HepG2 (cell line): ENCODE measurements around the gene IQGAP3. TPM values are rescaled to one million over a fixed set of nuclear protein-coding genes. Genes with fewer than 3 reads are reported as not detected.
A peak's percentile ranks its signal among the peaks of the same experiment; 100 is the strongest.

Source experiments
- ARHGAP35 ChIP-seq: sonication (generic); formaldehyde crosslinking; IDR thresholded peaks from 2 replicates; pipeline ENCODE4 v1.9.0; 2022; ENCODE audit warnings: mild to moderate bottlenecking, inconsistent platforms, moderate library complexity, missing genetic modification reagents, borderline replicate concordance
- ELF1 ChIP-seq: sonication (generic); formaldehyde crosslinking; IDR thresholded peaks from 2 replicates; pipeline ENCODE4 v1.4.0; 2020; ENCODE audit warnings: missing genetic modification reagents
- FOXJ3 ChIP-seq: sonication (generic); formaldehyde crosslinking; IDR thresholded peaks from 2 replicates; pipeline ENCODE4 v1.4.0; 2020; ENCODE audit warnings: missing genetic modification reagents, mild to moderate bottlenecking, borderline replicate concordance
- KLF13 ChIP-seq: sonication (generic); formaldehyde crosslinking; IDR thresholded peaks from 2 replicates; pipeline ENCODE4 v1.4.0; 2020; ENCODE audit warnings: mild to moderate bottlenecking, missing genetic modification reagents
- LCORL ChIP-seq, 2 experiments: fragments of 450-650 bp in 1 of 2; sonication (generic) in 1 of 2; formaldehyde crosslinking in 1 of 2; IDR thresholded peaks; 2 replicates each; pipeline versions ENCODE4 v1.5.0 to v1.6.1; 2017 to 2020; ENCODE audit warnings: antibody characterized with exemption in 1 of 2, missing genetic modification reagents in 1 of 2
- NFIC ChIP-seq: IDR thresholded peaks from 2 replicates; pipeline ENCODE4 v1.6.1; 2012; ENCODE audit warnings: mild to moderate bottlenecking, low read length, inconsistent platforms
- RAD51 ChIP-seq: fragments of 450-650 bp; IDR thresholded peaks from 2 replicates; pipeline ENCODE4 v1.6.1; 2016; ENCODE audit warnings: borderline replicate concordance
- SNAI1 ChIP-seq: sonication (generic); formaldehyde crosslinking; IDR thresholded peaks from 2 replicates; pipeline ENCODE4 v1.5.0; 2020; ENCODE audit warnings: mild to moderate bottlenecking, missing genetic modification reagents, borderline replicate concordance
- SUZ12 ChIP-seq: fragments of 150-350 bp; IDR thresholded peaks from 2 replicates; pipeline ENCODE4 v1.6.1; 2014; ENCODE audit warnings: low read depth, low read length
- TCF7L2 ChIP-seq: IDR thresholded peaks from 2 replicates; pipeline ENCODE4 v1.6.1; 2011; ENCODE audit warnings: mild to moderate bottlenecking, low read depth, low read length, moderate library complexity
- TEAD2 ChIP-seq: sonication (generic); formaldehyde crosslinking; IDR thresholded peaks from 2 replicates; pipeline ENCODE4 v1.9.0; 2021; ENCODE audit warnings: missing genetic modification reagents
- U2AF2 ChIP-seq: fragments of 200-400 bp; formaldehyde crosslinking; IDR thresholded peaks from 2 replicates; pipeline ENCODE4 v1.6.1; 2017; ENCODE audit warnings: low read depth, mild to moderate bottlenecking, low read length
- XBP1 ChIP-seq: sonication (generic); formaldehyde crosslinking; IDR thresholded peaks from 2 replicates; pipeline ENCODE4 v1.5.0; 2020; ENCODE audit warnings: missing genetic modification reagents
- YEATS2 ChIP-seq: sonication (generic); formaldehyde crosslinking; IDR thresholded peaks from 2 replicates; pipeline ENCODE4 v1.4.0; 2020; ENCODE audit warnings: missing genetic modification reagents, borderline replicate concordance
- ZFP62 ChIP-seq: sonication (generic); formaldehyde crosslinking; IDR thresholded peaks from 2 replicates; pipeline ENCODE4 v1.4.0; 2020; ENCODE audit warnings: missing genetic modification reagents
- ZNF230 ChIP-seq: sonication (generic); formaldehyde crosslinking; IDR thresholded peaks from 2 replicates; pipeline ENCODE4 v1.4.0; 2020; ENCODE audit warnings: mild to moderate bottlenecking, missing genetic modification reagents
- ZNF337 ChIP-seq: sonication (generic); formaldehyde crosslinking; IDR thresholded peaks from 2 replicates; pipeline ENCODE4 v1.5.1; 2020; ENCODE audit warnings: missing genetic modification reagents, low read depth, mild to moderate bottlenecking, borderline replicate concordance
- ZNF432 ChIP-seq: sonication (generic); formaldehyde crosslinking; IDR thresholded peaks from 2 replicates; pipeline ENCODE4 v1.5.0; 2020; ENCODE audit warnings: missing genetic modification reagents, mild to moderate bottlenecking, borderline replicate concordance
- ZNF619 ChIP-seq: sonication (generic); formaldehyde crosslinking; IDR thresholded peaks from 2 replicates; pipeline ENCODE4 v1.4.0; 2020; ENCODE audit warnings: mild to moderate bottlenecking, missing genetic modification reagents
- ZNF644 ChIP-seq: IDR thresholded peaks from 2 replicates; pipeline ENCODE4 v1.6.1; 2016; ENCODE audit warnings: low read depth
- ZNF7 ChIP-seq: IDR thresholded peaks from 2 replicates; pipeline ENCODE4 v1.6.1; 2016; ENCODE audit warnings: missing biosample characterization, missing genetic modification reagents
- polyA plus RNA-seq, 8 experiments: library from polyadenylated mRNA; depleted of rRNA in 3 of 8; stranded (reverse) in 7 of 8; unstranded in 1 of 8; fragments of >200 nt; fragmentation: Illumina TruSeq in 4 of 8; extraction: Trizol in 4 of 8; gene quantifications; 2 replicates each; pipeline versions ENCODE4 v1.2.1 to v1.2.3, GENCODE V29; 2011 to 2016; ENCODE audit warnings: low read depth in 4 of 8, missing spikeins in 1 of 8, mixed read lengths in 1 of 8; ENCODE audit not compliant: insufficient read depth in 1 of 8
- total RNA-seq, 5 experiments: library from RNA; depleted of rRNA; stranded (reverse); fragments of >200 nt; fragmentation: Illumina TruSeq; extraction: Trizol; gene quantifications; 2 replicates each; pipeline ENCODE4 v1.2.3, GENCODE V29; 2016; ENCODE audit warnings: low read depth in 1 of 5
- TF ChIP-seq, protein P1 (sequence below): sonication (generic); formaldehyde crosslinking; IDR thresholded peaks from 2 replicates; pipeline ENCODE4 v1.9.0; 2021; ENCODE audit warnings: missing genetic modification reagents, borderline replicate concordance
- TF ChIP-seq, protein P2 (sequence below): IDR thresholded peaks from 2 replicates; pipeline ENCODE4 v1.6.1; 2018; ENCODE audit warnings: missing genetic modification reagents, mild to moderate bottlenecking, missing compliant biosample characterization
- TF ChIP-seq, protein P3 (sequence below): sonication (generic); formaldehyde crosslinking; IDR thresholded peaks from 2 replicates; pipeline ENCODE4 v1.4.0; 2020; ENCODE audit warnings: missing genetic modification reagents, mild to moderate bottlenecking, borderline replicate concordance
- TF ChIP-seq, protein P4 (sequence below): sonication (generic); formaldehyde crosslinking; IDR thresholded peaks from 2 replicates; pipeline ENCODE4 v1.5.0; 2020; ENCODE audit warnings: missing genetic modification reagents

Gene IQGAP3
- total and polyA plus RNA-seq, 2 of the 13 experiments (the other 11 are each of a cell fraction or from before 2014, with no cell fraction given): 13.5 to 14.1 TPM

DNA sequence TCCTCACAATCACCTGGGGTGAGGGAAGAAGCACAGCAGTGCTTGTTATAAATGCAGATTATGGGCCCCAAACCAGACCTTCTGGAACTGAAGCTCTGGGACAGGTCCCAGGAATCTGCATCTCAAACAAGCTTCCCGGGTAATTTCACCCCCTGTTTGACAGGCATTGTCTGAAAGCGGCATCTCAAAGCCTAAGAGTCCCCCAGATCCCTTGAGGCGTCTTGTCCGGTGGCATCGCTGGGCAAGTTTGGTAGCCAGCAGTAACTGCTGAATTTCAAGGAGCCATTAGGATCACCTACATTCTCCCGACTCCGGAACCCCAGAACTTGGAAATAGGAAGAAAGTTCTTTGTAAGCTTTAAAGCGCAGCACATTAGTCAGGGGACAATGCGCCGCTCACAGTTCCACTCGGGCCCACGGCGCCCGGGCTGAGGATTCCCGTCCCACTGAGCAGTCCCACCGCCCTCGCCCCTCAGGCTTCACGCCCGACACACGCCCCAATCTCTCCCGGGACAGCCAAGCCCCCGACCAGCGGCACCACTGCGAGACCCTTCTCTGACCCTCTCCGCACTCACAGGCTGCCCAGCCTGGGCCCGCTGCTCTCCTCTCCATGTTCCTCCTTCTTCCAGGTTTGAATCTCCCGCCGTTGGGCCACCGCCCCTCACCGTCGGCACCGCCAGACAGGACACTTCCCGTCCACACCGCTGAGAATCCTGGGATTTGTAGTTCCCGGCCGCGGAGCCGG is at the start of gene IQGAP3 (continued):
- TF ChIP-seq, protein P1, sequence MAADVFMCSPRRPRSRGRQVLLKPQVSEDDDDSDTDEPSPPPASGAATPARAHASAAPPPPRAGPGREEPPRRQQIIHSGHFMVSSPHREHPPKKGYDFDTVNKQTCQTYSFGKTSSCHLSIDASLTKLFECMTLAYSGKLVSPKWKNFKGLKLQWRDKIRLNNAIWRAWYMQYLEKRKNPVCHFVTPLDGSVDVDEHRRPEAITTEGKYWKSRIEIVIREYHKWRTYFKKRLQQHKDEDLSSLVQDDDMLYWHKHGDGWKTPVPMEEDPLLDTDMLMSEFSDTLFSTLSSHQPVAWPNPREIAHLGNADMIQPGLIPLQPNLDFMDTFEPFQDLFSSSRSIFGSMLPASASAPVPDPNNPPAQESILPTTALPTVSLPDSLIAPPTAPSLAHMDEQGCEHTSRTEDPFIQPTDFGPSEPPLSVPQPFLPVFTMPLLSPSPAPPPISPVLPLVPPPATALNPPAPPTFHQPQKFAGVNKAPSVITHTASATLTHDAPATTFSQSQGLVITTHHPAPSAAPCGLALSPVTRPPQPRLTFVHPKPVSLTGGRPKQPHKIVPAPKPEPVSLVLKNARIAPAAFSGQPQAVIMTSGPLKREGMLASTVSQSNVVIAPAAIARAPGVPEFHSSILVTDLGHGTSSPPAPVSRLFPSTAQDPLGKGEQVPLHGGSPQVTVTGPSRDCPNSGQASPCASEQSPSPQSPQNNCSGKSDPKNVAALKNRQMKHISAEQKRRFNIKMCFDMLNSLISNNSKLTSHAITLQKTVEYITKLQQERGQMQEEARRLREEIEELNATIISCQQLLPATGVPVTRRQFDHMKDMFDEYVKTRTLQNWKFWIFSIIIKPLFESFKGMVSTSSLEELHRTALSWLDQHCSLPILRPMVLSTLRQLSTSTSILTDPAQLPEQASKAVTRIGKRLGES (CRISPR knock-in tag): no peak
- TF ChIP-seq ZNF7 (no peak), TEAD2 (CRISPR knock-in tag) (no peak), YEATS2 (peak; percentile 47; the same call in 1 of the 2 replicates), TCF7L2 (no peak), SNAI1 (CRISPR knock-in tag) (no peak), NFIC (no peak), ZNF337 (CRISPR knock-in tag) (no peak), KLF13 (CRISPR knock-in tag) (no peak), ZNF644 (CRISPR knock-in tag) (no peak), FOXJ3 (CRISPR knock-in tag) (no peak), XBP1 (no peak), ZNF432 (CRISPR knock-in tag) (no peak), RAD51 (no peak), ARHGAP35 (CRISPR knock-in tag) (no peak), ELF1 (CRISPR knock-in tag) (peak; percentile 94), ZNF619 (CRISPR knock-in tag) (peak; percentile 42; the same call in 1 of the 2 replicates), ZFP62 (no peak), LCORL (IDR thresholded peaks at IDR 0.05) (no peak), LCORL (CRISPR knock-in tag; IDR thresholded peaks at IDR 0.05) (no peak), ZNF230 (CRISPR knock-in tag) (no peak), U2AF2 (no peak), SUZ12 (peak; percentile 62)
- TF ChIP-seq, protein P2, sequence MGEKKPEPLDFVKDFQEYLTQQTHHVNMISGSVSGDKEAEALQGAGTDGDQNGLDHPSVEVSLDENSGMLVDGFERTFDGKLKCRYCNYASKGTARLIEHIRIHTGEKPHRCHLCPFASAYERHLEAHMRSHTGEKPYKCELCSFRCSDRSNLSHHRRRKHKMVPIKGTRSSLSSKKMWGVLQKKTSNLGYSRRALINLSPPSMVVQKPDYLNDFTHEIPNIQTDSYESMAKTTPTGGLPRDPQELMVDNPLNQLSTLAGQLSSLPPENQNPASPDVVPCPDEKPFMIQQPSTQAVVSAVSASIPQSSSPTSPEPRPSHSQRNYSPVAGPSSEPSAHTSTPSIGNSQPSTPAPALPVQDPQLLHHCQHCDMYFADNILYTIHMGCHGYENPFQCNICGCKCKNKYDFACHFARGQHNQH (CRISPR knock-in tag): peak; percentile 55; the same call in 1 of the 2 replicates
- TF ChIP-seq, protein P3, sequence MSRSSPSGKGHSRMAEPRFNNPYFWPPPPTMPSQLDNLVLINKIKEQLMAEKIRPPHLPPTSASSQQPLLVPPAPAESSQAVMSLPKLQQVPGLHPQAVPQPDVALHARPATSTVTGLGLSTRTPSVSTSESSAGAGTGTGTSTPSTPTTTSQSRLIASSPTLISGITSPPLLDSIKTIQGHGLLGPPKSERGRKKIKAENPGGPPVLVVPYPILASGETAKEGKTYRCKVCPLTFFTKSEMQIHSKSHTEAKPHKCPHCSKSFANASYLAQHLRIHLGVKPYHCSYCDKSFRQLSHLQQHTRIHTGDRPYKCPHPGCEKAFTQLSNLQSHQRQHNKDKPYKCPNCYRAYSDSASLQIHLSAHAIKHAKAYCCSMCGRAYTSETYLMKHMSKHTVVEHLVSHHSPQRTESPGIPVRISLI: no peak
- TF ChIP-seq, protein P4, sequence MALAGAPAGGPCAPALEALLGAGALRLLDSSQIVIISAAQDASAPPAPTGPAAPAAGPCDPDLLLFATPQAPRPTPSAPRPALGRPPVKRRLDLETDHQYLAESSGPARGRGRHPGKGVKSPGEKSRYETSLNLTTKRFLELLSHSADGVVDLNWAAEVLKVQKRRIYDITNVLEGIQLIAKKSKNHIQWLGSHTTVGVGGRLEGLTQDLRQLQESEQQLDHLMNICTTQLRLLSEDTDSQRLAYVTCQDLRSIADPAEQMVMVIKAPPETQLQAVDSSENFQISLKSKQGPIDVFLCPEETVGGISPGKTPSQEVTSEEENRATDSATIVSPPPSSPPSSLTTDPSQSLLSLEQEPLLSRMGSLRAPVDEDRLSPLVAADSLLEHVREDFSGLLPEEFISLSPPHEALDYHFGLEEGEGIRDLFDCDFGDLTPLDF: peak; percentile 95
